BE2C (cell line): ENCODE data around the gene RIIAD1.
A peak's percentile ranks its signal among the peaks of the same experiment; 100 is the strongest.

Experiments
- DNase-seq: peaks from one replicate; pipeline ENCODE4 v3.0.0-alpha.2; 2020
- H3K27me3 ChIP-seq: fragments of 250-450 bp; sonication (Bioruptor Pico); 2 replicates; pipeline ENCODE4 v1.5.1; 2020; ENCODE audit warnings: mild to moderate bottlenecking
- H3K36me3 ChIP-seq: fragments of 250-450 bp; sonication (Bioruptor Pico); 2 replicates; pipeline ENCODE4 v1.5.1; 2020; ENCODE audit warnings: mild to moderate bottlenecking
- H3K4me1 ChIP-seq: fragments of 250-450 bp; sonication (Bioruptor Pico); 2 replicates; pipeline ENCODE4 v1.5.1; 2020
- H3K4me3 ChIP-seq: 2 replicates; pipeline ENCODE4 v1.5.1; 2011; ENCODE audit warnings: low read depth, low read length
- H3K9me3 ChIP-seq: fragments of 250-450 bp; sonication (Bioruptor Pico); 2 replicates; pipeline ENCODE4 v1.5.1; 2020
- CTCF ChIP-seq: IDR thresholded peaks from 2 replicates; pipeline ENCODE4 v1.5.1; 2012; ENCODE audit warnings: mild to moderate bottlenecking, low read depth, low read length

RIIAD1 gene

GRCh38 chr1:151713874-151714273 lies 7.4 kb upstream of the RIIAD1 start:
- TF ChIP-seq CTCF: no peak
- DNase-seq: no peak
- Histone ChIP-seq H3K4me3 (no peak overlapping the region), H3K27me3 (no peaks in the 10 kb centered on the region), H3K36me3 (no peaks in the 10 kb centered on the region; the same call in 1 of the 2 replicates), H3K4me1 (peaks cover 37% of the 10 kb centered on the region), H3K9me3 (no peaks in the 10 kb centered on the region)

DNA sequence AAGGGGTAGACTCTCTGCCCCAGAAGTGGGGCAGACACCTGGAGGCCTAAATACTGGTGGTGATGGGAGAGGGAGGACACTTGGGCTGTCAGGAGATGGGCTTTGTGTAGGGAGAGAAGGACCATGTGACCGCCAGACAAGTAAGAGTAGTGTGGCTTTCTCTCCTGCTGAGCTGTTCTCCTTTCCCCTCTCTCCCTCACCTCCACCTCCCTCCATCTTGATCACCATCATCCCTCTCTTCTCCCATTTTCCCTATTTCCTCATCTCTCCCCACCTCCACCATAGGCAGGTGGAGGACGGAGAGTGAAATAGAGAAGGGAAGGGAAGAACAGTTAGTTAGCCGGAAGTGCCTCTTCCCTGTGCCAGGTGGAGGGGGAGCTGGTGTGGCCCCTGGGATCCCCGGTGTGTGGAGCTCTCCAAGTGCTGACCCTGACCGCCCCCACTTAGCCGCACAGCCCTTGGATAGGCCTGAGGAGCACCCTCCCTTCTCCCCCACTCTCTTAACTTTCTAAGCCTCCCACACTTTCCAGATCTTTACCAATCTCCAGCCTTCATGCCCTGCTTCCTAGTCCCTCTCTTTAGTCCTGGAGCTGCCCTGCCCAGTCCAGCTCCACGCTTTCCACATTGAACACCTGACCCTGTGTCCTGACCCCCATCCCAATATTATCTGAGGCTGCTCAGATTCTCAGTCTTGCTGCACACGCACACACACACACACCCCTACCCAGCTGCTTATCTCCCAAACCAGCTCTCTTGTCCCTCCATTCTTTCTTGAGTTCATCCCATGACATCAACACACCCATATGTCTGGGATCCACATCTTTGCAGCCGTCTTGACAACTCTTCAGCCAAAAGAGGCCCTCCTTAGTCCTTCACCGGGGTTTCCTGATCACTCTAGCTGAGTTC lies 6.2 kb upstream of the RIIAD1 start:
- Histone ChIP-seq H3K4me1 (peaks cover 36% of the 10 kb centered on the region), H3K4me3 (no peak overlapping the region; the same call in 1 of the 2 replicates), H3K27me3 (no peaks in the 10 kb centered on the region), H3K36me3 (no peaks in the 10 kb centered on the region), H3K9me3 (no peaks in the 10 kb centered on the region)
- DNase-seq: no peak
- TF ChIP-seq CTCF: no peak

DNA sequence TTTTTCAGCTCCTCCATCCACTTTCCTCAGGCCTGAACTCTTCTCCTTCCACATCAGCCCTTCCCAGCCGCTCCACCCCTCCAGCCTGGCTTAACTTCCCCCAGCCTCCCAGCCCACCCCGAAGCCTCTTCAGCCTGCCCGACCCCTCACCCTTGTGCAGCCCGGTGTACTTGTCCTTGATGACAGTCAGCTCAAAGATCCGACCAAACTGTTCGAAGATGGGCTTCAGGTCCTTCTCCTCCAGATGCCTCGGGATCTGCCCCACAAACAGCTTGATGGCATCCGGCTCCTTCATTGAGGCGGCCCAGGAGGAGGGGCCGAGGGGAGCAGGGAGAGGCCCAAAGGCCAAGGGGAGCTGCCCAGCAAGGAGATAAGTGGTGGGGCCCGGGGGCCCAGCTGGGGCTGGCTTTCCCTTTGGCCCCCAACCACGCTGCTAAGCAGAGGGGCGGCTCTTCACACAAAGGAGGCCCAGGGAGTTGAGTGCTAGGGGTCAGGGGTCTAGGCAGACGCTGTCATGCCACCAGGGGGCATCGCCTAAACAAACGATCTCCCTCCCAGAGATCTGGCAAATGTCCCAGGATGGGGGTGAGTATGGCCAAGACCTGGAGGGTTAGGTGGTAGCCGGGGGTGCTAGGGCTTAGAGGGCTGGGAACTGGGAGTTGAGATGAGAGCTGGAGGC lies 5.5 kb upstream of the RIIAD1 start:
- DNase-seq: peak; percentile 89
- no peaks in the 10 kb centered on the region for H3K27me3 ChIP-seq
- H3K9me3 ChIP-seq: no peaks in the 10 kb centered on the region; the same call in 1 of the 2 replicates
- peak; percentile 76 for TF ChIP-seq CTCF
- peak overlapping the region; percentile 76 for H3K4me3 ChIP-seq
- H3K36me3 ChIP-seq: no peaks in the 10 kb centered on the region
- H3K4me1 ChIP-seq: peaks cover 38% of the 10 kb centered on the region

DNA sequence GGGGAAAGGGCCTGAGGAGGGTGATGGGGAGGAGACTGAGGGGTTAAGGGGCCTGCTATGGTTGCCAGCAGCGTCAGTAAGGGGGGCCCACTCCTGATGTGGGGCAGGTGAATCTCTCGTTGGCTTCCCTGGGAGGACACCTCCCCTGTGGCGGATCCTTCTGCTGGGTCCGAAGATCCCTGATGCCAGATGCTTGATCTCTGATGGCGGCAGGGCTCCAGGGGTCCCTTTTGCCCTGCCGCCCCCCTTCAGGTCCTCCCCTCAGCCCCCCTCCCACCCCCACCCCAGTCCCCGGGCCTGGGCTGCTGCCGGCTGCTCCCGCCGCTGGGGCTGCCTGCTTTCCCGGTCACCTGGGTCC lies 4.9 kb upstream of the RIIAD1 start:
- DNase-seq: no peak
- no peak for TF ChIP-seq CTCF
- H3K4me3 ChIP-seq: peak overlapping the region; percentile 76
- H3K9me3 ChIP-seq: no peaks in the 10 kb centered on the region; the same call in 1 of the 2 replicates
- no peaks in the 10 kb centered on the region for H3K27me3 ChIP-seq
- H3K36me3 ChIP-seq: no peaks in the 10 kb centered on the region
- peaks cover 37% of the 10 kb centered on the region for H3K4me1 ChIP-seq

DNA sequence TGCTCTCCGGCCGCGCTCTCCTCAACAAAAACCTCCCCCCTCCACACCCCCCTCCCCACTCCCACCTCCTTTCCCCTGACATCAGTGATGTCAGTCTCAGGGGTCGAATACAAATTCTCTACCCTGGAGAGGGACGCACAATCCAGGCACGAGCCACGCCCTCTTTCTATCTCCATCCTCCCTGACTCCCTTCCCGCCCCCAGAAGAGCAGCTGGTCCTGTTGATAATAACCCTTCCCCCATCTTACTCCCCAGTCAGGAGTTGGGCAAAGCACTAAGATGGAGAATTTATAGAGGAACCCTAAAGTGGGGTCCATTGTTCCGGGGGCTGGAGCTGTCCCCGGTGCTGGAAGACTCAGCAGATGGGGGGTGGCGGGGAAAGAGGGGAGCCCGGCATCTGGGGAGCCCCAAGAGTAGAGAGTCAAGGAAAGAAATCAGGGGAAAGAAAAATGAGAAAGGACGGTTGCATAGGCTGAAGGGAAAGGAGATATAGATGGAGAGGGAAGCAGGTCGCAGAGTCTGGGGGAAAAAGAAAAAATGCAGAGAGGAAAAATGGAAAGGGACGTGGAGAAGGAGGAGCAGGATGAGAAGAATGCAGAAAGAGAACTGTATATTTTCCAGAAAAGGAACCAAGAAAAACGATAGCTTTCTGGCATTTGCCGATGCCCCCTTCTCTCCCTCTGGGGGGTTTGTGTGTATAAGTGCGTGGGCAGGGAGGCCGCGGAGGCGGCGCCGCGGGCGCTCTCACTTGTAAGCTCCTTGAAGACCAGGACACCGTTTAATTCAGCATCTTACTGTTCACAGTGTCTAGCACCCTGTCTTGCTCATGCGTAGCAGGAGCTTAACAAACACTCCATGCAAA lies 4.3 kb upstream of the RIIAD1 start, which contains the start of gene CELF3:
Gene CELF3, minus strand, starts transcription at position 33 of the 861 bp plus-strand sequence. CDS start 783 bp downstream, outside the sequence.
- peak within 1 kb of the TSS; percentile 76 for H3K4me3 ChIP-seq
- no peaks in the 10 kb centered on the region for H3K27me3 ChIP-seq
- no peak for TF ChIP-seq CTCF
- H3K36me3 ChIP-seq: no peaks in the 10 kb centered on the region
- DNase-seq: peak; percentile 94
- H3K4me1 ChIP-seq: peaks cover 37% of the 10 kb centered on the region
- no peaks in the 10 kb centered on the region; the same call in 1 of the 2 replicates for H3K9me3 ChIP-seq
